Measurements from ENCODE around the gene CREB1.

CREB1 gene

DNA sequence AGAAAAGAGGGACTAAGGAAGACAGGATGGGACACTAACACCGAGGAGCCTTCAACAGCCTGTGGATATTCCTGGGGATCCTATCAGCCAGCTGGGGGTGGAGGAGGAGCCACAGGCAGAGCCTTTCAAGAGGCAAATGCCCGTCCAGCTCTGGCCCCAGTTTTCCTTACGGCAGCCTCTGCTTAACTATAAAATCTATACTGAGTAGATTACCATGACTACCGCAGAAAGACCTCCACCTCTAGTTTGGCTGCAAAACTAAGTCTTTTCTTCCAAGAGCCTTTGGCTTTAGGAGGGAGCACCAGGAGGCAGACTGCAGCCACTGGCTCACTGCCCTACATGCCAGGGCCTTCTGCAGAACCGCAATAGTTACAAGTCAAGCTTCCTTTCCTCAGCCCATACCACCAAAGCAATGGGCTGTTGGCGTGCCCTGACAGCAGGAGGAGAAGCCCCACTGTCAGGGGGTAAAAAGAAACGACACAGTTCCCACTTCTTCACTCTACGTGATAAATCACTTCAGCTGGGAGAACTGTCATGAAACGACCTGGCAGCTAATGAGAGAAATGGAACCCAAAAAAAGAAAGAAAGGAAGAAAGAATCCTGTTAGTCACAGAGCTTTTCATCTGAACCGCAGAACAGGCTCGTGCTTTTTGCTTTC lies 25.1 kb upstream of the CREB1 start:
- DNase-seq (ENCODE audit: low read depth): no peak

DNA sequence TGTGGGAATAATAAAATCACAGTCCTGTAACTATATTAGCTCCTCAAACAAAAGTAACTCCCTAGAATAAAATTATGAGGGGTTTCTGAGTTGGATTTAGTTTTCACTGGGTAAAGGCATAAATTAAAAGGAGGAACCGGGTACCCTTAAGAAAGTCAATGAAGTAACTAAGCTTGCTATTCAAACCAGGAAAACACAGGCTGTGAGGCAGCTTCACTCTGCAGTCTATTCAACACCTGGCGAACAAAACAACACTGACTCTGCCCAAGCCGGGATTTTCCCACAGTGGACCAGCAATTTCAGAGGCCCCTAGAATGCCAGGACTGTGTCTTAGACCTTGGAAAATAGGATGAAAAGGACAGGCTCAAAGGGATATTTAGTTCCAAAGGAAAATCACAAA lies 24.6 kb upstream of the CREB1 start:
- no peak for DNase-seq (ENCODE audit: low read depth)

DNA sequence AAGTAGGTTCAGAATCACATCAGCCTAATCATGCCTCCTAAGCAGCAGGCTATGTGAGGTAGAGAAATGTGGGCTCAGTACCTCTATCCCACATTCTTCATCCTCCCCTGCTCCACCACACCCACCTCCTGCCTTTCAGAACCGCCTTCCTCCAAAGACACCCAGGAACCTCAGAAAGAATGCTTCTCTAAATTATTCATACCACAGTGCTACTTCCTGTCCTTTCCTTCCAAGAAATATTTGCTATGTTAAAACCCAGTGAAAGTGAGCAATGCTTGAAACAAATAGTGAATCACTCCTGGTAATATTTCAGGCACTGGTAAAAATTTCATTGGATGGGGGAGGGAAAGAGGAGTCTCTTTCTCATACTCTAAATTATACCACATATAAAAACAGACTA lies 24.0 kb upstream of the CREB1 start:
- DNase-seq (ENCODE audit: low read depth): no peak

DNA sequence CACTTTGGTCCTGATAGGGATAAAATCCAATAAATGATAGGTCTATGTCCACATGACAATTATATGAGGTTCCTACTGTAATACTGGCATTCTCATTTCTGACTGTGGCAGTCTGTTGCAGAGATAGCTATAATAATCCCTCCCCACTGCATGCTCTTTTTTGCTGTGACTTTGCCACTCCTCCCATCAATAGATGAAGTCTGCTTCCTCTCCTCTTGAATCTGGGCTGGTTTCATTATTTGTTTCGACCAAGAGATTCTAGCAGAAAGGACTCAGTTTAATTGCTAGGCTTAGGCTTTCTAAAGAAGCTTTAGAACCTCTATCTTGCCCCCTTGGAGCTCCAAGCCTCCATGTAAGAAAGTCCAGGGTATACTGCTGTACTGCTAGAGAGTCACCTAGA lies 23.3 kb upstream of the CREB1 start:
- no peak for DNase-seq (ENCODE audit: low read depth)

DNA sequence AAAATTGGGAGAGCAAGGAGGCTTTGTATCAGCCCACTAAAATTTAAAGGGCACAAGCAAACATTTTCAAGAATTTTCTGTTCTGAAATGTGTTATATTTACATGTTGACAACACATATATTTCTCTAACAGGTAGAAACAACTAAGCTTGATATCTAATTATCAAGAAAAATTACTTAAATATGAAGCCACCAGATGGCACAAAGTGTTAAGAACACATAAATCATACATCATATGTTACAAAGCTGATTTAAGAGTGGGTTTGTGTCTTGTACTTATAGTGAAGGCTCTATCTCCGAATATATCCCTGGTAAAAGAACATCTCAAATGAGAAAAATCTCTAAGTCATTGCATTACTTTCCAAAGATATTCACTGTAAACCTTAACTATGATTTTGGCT lies 19.6 kb upstream of the CREB1 start:
- no peak for DNase-seq (ENCODE audit: low read depth)

DNA sequence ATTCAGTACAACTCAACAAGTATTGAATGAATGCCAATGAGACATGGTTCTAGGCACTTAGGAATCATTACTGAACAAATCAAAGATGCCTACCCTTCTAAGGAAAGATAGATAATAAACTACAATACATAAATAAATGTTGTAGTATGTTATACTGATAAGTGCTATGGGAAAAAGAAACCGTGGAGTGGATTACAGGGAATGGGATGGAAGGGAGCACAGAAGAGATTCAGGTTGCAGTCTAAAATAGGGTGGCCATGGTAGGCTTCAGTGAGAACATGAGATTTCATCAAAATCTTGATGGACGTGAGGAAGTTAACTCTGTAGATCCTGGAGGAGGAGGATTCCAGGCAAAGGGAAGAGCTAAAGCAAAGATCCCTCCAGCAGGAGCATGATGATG lies 17.9 kb upstream of the CREB1 start:
- no peak for DNase-seq (ENCODE audit: low read depth)

DNA sequence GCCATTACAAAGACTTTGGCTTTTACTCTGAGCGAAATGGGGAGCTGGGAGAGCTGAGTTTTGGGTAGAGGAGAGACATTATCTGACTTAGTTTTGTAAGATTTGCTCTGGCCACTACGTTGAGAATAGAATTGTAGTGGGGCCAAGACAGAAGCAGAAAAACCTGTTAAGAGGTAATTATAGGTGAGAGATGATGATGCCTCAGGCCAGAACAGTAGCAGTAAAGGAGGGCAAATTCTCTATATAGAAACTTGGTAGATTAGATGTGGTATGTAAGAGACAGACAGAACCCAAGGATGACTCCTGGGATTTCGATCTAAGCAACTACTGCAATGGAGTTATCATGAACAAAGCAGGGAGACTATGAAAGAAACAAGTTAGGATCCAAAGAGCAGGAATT lies 17.4 kb upstream of the CREB1 start:
- no peak for DNase-seq (ENCODE audit: low read depth)

DNA sequence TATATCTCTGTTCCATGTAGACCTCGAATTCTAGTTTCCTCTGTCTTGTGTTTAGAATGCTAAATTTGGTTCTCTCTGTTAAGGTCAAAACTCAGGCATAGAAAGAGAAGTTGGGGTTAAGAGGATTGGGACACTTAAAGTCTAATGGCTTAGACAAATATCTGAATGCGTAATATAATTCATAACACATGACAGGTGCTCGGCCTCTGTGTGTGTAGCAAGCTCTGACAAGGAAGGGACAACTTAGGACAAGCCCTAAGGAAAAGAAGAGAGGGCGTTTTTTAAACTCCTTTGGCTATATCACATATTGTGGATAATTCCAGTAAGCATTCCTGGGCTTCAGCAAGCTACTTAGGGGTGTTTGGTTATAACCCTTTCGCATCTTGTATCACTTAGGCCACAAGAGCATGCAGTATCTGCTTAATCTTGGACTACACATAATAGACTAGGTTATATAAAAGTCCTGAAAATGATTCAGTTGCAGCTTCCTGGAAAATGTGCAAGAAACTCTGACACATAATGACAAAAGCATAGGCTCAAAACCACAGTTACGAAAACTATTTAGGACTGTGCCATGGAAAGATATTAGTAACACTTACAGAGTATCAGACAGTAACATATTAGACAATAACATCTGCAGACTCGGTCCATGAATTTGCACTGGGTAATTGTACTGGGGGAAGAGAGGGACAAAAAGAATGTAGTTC lies 16.1 kb upstream of the CREB1 start:
- DNase-seq (ENCODE audit: low read depth): no peak

DNA sequence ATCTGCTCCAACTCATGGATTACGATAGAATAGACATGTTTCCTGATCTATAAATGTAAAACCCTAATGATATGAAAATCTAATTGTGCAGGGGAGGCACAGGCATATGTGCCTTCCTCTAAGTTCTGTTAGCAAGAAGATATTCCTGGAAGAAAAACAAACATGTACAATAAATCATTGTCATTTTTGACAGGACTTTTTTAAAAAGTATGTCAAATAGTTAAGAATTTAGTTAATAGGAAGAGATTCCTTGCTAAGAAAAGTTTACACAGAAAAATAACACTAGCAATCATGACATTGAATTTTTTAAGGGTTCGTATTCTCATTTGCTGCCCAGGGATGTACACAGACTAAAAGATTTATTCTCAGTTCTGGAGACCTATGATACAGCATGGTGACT lies 15.3 kb upstream of the CREB1 start:
- no peak for DNase-seq (ENCODE audit: low read depth)

DNA sequence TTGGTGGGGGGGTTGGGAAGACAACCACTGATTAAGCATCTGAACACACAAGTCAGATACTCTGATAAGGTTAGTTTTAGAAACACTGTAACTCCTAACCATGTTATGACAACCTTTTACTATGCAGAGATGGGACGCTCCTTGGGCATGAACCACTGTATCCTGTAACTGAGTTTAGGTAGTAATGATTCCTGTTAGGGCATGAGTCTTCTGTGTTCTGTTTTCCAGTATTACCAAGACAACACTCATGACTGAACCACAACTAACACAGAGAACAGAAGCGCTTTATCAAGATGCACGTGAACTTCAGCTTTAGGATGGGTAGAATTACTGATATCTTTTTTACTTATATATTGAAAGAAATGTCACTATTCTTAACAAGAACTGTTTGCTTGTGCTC lies 14.1 kb upstream of the CREB1 start:
- no peak for DNase-seq (ENCODE audit: low read depth)

DNA sequence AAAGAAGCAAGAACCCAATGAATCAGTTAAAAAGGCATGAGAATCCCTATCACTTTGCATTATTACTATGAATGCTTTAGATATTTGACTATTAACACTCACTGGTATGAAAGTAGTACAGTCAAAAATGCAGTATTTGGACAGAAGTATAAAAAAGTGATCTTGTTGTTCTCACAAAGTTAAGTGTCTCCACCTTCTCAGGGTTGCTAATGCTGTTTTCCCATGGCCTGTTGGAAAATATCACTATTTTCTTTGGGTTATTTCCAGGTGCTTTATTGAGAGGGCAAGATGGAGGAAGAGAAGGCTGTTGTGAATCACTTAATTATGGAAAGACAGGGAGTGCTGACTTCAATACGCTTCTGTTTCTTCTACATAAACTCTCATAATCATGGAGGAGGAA lies 13.6 kb upstream of the CREB1 start:
- DNase-seq (ENCODE audit: low read depth): no peak

DNA sequence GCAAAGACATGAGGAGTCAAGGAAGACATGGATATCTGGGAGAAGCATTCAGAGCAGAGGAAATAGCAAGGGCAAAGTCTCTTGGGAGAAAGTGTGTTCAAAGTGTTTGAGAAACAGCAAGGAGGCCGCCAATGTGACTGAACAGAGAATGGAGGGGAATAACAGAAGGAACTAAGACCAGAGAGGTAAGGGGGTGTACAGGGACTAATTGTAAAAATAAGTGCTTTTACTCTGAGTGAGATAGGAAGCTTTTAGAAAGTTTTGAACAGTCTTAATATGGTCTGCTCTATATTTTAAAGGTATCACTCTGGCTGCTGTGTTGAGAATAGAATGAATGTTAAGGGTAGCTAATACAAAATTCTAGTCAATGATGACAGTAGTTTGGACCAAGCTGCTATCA lies 6.8 kb upstream of the CREB1 start:
- no peak for DNase-seq (ENCODE audit: low read depth)

DNA sequence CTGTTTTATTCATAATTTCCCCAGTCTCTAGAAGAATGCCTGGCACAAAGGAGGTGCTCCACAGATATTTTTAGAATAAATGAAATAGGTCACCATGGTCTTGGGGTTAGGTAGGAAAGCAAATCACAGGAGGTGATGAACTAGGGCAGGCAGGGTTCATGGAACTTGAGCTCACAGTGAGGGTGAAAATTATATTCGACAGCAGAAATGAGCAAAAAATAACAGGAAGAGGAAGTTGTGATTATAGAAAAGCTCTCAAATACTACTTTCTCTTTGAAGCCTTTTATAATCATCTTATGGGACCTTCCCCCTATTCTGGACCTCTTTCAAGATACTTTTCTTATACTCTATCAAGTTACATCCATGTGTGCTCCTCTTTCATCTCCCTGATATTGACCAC lies 4.5 kb upstream of the CREB1 start:
- no peak for DNase-seq (ENCODE audit: low read depth)

DNA sequence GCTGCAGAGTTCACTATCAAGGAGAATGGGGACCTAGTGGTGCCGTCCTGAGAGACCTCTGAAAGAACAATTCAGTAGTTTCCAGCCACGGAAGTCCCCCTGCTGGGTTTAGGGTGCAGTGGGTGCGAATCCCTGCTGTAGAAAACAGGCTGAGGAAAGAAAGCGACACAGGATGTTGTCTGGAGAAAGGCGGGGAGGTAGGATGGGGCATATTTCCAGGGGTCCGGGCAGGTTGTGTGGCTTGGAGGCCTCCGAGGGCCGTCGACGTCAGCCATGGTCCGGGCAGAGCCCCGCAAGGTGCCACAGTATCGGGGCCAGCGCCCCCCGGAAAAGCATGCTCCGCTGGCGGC lies 807 bp upstream of the CREB1 start:
- peak; percentile 39 for DNase-seq (ENCODE audit: low read depth)

DNA sequence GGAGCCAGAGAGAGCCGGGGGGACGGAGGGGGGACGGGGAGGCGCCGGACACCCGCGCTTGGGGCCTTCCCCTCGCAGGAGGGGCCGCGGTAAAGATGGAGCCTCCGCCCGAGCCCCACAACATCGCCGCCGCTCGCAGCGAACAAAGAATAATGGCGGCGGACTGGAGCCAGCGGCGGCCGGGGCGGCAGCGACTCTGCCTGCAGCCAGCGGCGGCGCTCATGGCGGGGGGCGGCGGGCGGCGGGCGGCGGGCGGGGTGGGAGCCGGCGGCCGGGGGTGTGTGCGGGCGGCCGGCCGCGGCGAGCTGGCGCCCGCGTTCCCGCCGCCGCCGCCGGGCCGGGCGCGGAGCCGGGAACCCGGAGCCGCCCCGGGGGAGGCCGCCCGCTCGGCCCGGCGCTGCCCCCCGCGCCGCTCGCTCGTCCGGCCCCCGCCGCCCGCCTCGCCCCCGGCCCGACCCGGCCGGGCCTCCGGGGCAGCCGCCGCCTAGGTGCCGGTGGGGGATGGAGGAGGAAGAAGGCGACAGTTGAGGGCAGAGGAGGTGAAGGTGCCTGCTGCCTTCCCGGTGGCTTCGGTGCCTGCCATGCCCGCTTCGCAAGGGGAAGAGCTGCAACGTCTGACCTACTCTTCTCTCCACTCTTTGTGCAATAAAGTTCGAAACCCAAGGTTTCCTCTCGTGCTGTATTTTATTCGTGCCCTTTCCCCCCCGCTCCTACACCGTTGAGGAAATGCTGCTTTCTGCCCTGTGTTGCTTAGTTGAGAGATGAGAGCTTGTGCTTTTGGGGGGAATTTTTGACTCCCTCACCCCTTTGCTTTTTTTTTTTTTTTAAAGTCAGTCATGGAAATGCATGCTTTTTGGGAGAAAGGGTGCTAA lies 634 bp downstream of the CREB1 start:
- DNase-seq (ENCODE audit: low read depth): peak; percentile 11

DNA sequence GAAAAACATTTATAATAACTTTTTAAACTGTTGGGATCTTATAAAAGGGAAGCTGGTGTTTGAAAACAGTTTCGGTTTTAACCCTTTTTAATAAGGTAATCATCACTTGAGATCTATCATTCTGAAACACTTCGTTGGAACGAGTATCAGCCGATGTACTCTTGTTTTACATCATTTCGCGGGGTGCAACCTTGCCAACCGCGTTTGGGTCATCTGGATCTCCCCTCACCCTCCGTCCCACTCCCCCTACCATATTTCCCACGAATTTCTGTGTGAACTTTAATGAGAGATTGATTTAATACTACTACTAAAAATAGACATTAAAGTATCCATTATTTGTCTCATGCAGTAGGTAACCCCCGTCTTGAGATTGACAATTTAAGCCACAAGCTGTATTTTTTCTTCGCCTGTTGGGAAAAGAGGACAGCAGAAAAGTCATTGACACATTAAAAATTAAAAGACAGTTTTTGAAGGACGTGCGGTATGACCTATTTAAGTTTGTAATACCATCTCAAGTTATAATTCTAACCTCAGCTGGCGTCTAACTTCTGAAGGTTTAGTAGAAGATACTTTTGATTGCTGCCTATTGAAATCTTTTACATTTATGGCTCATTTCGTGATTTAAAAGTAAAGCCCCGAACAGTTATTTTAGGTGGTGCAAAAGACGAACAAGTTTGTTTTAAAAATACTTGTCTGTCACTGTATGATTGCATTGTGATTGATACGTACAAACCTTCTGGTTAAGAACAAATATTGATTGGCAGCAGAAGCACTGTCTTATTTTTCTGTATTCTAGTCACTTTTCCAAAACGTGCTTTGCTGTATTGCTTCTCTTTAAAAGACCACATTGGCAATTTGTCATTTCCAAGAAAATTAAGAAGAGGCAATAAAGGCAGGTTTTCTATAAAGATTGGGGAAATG lies 1.5 kb downstream of the CREB1 start:
- DNase-seq (ENCODE audit: low read depth): no peak

DNA sequence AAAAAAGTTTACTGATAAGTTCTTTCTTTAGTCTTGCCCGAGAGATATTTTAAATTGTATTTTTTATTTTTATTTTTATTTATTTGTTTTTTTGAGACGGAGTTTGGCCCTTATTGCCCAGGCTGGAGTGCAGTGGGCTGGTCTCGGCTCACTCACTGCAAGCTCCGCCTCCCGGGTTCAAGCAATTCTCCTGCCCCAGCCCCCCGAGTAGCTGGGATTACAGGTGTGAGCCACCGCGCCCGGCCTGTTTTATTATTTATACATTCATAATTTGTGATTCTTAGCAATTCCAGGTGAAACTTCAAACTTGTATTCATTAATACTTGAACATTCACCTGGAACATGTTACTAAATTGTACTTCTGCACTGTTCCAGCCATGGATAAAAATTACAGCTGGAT lies 2.9 kb downstream of the CREB1 start:
- DNase-seq (ENCODE audit: low read depth): no peak

DNA sequence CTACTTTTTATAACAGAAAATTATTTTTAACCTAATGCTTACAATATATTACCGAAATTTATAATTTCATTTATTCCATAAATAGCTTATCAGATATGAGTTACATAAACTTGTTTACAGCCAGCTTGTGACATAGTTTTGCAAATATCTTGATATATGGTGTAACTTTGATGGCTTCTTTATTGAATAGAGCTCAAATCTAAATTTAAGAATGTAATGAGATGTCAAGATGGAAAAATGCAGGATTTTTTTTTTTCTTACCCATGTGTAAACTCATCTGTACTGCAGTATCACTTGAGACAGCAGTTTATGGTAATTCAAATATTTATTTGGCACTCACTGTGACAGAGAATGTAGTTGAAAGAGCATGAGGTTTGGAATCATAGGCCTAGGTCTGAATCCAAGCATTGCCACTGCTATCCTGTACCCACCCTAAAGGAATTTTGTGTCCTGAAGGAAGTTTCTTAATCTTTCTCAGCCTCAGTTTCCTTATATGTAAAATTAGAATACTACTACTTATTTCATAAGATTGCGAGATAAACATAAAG lies 3.8 kb downstream of the CREB1 start:
- DNase-seq (ENCODE audit: low read depth): no peak

DNA sequence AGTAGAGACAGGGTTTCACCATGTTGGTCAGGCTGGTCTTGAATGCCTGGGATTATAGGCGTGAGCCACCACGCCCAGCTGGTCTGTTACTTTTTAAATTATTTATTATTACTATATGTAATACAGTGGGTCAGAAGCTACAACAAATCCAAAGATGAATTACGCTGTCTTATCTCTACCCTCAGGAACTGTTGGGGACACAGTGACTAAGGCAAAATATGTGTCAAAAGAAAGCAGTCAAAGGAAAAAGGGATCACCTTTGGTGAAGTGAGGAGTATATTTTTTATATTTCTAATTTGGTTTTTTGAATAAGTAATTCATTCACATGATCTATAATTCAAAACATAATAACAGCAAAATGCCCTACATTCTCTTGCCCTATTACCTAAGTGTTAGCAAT lies 4.7 kb downstream of the CREB1 start:
- DNase-seq (ENCODE audit: low read depth): no peak

DNA sequence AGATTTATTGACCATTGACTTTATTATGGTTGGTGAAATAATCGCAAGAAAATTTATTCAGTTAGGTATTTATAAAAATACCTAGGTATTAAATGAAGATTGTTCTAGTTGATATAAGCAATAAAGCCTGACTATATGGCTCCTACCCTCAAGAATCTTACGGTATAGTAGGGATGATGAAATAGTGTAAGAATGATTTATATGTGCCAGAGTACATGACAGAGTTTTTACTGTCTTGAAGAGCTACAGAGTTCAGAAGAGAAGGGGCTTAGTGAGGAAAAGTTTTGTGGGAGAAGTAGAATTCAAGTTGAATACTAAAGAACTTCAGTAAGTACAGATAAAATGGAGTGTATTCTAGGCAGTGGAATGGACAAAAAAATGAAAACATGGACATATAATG lies 9.7 kb downstream of the CREB1 start:
- no peak for DNase-seq (ENCODE audit: low read depth)

DNA sequence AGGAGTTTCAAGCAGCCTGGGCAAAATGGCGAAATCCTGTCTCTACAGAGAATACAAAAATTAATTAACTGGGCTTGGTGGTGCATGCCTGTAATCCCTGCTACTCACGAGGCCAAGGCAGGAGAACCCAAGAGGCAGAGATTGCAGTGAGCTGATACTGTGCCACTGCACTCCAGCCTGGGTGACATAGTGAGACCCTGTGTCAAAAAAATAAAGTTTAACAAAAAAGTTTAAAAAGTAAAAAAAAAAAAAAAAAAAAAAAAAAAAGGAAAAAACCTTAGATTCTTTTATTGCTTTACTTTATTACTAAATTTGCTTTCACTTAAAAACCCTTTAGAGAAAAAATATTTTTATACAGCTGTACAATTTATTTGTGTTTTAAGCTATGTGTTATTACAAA lies 10.7 kb downstream of the CREB1 start:
- no peak for DNase-seq (ENCODE audit: low read depth)

DNA sequence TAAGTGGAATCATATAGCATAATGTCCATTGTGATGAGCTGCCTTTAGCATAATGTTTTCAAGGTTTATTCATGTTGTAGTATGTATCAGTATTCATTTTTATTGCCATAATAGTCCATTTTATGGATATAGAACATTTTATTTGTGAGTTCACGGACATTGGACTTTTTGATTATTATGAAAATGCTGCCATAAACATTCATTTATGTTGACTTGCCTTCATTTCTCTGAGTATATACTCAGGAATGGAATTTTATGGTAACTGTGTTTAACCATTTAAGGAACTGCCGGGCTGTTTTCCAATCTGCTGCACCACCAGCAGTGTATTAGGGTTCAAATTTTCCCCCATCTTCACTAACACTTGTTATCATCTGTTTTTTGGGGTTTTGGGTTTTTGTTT lies 12.2 kb downstream of the CREB1 start:
- DNase-seq (ENCODE audit: low read depth): no peak

All from stimulated activated CD8-positive, alpha-beta memory T cell treated with anti-CD3 and anti-CD28 coated beads, Interleukin-15, amount 100 ng/mL, for 24 hours (primary cell).